ENCODE results near the gene PPP1R26. TPM values are rescaled to one million over a fixed set of nuclear protein-coding genes. Genes with fewer than 3 reads are reported as not detected.

The PPP1R26 gene
- total and polyA plus RNA-seq, 2 experiments from 2014 or later, result 10.7 to 49.8 TPM

DNA sequence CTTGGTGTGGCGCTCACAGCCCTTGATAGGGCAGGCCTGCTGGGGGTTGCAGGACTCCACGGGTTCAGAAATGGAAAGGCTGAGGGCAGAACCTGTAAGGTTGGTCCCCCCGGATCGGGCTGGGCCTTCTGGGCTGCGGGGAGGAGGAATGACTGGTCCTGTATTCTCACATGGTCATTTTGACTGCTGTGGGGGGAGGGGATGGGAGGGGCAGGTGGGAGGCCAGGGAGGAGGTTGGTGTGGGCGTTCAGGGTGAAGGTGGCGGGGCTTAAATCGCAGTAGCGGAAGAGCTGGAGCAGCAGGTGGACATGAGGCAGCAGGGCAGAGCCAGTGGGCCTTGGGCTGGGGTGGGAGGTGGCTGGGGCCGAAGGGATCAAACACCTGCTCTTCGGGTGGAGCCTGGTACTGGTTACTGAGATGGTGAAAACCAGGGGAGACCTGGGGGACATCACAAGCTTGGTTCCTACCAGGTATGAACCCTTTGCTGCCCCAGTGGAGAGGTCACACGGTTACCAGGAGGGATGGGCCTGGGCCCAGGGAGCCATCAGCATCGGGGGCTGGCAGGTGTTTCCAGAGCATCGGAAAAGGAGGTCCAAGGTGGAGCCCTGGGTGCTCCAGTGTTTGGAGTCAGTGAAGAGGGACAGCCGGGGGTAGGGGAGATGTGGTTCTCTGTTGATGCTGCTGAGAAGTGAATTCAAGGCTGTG, 22.7 kb downstream of the PPP1R26 start:
- no peak for ATAC-seq
- Mint-ChIP-seq H3K27ac (no peak overlapping the region), H3K27me3 (ENCODE audit: insufficient read depth, low read depth, poor library complexity) (peaks cover 14% of the 10 kb centered on the region), H3K36me3 (ENCODE audit: low read depth) (peaks cover 39% of the 10 kb centered on the region), H3K4me3 (peak overlapping the region; percentile 82), H3K9me3 (no peaks in the 10 kb centered on the region; the same call in 2 of the 3 replicates), H3K4me1 (peaks cover 16% of the 10 kb centered on the region)
- Histone ChIP-seq H3K27me3 (ENCODE audit: insufficient read depth) (no peaks in the 10 kb centered on the region), H3F3A (replicated peaks; ENCODE audit: low read depth) (0 out of 2 replicates have a peak, but pooled peaks cover 3% of the 10 kb centered on the region), H3K4me3 (peak overlapping the region; percentile 83; the same call in 1 of the 2 replicates), H3K36me3 (ENCODE audit: insufficient read depth) (peaks cover 9% of the 10 kb centered on the region; the same call in 1 of the 2 replicates), H3K79me2 (replicated peaks; ENCODE audit: insufficient read depth) (peaks cover 19% of the 10 kb centered on the region), H3K27ac (ENCODE audit: low read depth) (no peak overlapping the region), H3K9me2 (ENCODE audit: insufficient read depth) (no peaks in the 10 kb centered on the region), H2AFZ (no peak overlapping the region), H3K4me2 (peak overlapping the region; percentile 95; the same call in 1 of the 2 replicates), H4K20me1 (replicated peaks; ENCODE audit: insufficient read depth) (no peaks in the 10 kb centered on the region; the same call in 1 of the 2 replicates), H3K4me1 (ENCODE audit: insufficient read depth) (no peaks in the 10 kb centered on the region; the same call in 1 of the 2 replicates)
- no peak for DNase-seq (ENCODE audit: low spot score)
- TF ChIP-seq, protein P1, sequence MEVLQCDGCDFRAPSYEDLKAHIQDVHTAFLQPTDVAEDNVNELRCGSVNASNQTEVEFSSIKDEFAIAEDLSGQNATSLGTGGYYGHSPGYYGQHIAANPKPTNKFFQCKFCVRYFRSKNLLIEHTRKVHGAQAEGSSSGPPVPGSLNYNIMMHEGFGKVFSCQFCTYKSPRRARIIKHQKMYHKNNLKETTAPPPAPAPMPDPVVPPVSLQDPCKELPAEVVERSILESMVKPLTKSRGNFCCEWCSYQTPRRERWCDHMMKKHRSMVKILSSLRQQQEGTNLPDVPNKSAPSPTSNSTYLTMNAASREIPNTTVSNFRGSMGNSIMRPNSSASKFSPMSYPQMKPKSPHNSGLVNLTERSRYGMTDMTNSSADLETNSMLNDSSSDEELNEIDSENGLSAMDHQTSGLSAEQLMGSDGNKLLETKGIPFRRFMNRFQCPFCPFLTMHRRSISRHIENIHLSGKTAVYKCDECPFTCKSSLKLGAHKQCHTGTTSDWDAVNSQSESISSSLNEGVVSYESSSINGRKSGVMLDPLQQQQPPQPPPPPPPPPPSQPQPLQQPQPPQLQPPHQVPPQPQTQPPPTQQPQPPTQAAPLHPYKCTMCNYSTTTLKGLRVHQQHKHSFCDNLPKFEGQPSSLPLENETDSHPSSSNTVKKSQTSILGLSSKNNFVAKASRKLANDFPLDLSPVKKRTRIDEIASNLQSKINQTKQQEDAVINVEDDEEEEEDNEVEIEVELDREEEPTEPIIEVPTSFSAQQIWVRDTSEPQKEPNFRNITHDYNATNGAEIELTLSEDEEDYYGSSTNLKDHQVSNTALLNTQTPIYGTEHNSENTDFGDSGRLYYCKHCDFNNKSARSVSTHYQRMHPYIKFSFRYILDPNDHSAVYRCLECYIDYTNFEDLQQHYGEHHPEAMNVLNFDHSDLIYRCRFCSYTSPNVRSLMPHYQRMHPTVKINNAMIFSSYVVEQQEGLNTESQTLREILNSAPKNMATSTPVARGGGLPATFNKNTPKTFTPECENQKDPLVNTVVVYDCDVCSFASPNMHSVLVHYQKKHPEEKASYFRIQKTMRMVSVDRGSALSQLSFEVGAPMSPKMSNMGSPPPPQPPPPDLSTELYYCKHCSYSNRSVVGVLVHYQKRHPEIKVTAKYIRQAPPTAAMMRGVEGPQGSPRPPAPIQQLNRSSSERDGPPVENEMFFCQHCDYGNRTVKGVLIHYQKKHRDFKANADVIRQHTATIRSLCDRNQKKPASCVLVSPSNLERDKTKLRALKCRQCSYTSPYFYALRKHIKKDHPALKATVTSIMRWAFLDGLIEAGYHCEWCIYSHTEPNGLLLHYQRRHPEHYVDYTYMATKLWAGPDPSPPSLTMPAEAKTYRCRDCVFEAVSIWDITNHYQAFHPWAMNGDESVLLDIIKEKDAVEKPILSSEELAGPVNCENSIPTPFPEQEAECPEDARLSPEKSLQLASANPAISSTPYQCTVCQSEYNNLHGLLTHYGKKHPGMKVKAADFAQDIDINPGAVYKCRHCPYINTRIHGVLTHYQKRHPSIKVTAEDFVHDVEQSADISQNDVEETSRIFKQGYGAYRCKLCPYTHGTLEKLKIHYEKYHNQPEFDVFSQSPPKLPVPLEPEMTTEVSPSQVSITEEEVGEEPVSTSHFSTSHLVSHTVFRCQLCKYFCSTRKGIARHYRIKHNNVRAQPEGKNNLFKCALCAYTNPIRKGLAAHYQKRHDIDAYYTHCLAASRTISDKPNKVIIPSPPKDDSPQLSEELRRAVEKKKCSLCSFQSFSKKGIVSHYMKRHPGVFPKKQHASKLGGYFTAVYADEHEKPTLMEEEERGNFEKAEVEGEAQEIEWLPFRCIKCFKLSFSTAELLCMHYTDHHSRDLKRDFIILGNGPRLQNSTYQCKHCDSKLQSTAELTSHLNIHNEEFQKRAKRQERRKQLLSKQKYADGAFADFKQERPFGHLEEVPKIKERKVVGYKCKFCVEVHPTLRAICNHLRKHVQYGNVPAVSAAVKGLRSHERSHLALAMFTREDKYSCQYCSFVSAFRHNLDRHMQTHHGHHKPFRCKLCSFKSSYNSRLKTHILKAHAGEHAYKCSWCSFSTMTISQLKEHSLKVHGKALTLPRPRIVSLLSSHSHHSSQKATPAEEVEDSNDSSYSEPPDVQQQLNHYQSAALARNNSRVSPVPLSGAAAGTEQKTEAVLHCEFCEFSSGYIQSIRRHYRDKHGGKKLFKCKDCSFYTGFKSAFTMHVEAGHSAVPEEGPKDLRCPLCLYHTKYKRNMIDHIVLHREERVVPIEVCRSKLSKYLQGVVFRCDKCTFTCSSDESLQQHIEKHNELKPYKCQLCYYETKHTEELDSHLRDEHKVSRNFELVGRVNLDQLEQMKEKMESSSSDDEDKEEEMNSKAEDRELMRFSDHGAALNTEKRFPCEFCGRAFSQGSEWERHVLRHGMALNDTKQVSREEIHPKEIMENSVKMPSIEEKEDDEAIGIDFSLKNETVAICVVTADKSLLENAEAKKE (CRISPR knock-in tag; IDR thresholded peaks at IDR 0.05), result no peak
- TF ChIP-seq, protein P2, sequence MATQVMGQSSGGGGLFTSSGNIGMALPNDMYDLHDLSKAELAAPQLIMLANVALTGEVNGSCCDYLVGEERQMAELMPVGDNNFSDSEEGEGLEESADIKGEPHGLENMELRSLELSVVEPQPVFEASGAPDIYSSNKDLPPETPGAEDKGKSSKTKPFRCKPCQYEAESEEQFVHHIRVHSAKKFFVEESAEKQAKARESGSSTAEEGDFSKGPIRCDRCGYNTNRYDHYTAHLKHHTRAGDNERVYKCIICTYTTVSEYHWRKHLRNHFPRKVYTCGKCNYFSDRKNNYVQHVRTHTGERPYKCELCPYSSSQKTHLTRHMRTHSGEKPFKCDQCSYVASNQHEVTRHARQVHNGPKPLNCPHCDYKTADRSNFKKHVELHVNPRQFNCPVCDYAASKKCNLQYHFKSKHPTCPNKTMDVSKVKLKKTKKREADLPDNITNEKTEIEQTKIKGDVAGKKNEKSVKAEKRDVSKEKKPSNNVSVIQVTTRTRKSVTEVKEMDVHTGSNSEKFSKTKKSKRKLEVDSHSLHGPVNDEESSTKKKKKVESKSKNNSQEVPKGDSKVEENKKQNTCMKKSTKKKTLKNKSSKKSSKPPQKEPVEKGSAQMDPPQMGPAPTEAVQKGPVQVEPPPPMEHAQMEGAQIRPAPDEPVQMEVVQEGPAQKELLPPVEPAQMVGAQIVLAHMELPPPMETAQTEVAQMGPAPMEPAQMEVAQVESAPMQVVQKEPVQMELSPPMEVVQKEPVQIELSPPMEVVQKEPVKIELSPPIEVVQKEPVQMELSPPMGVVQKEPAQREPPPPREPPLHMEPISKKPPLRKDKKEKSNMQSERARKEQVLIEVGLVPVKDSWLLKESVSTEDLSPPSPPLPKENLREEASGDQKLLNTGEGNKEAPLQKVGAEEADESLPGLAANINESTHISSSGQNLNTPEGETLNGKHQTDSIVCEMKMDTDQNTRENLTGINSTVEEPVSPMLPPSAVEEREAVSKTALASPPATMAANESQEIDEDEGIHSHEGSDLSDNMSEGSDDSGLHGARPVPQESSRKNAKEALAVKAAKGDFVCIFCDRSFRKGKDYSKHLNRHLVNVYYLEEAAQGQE (IDR thresholded peaks at IDR 0.05; ENCODE audit: unreplicated experiment), result no peak
- TF ChIP-seq, protein P3, sequence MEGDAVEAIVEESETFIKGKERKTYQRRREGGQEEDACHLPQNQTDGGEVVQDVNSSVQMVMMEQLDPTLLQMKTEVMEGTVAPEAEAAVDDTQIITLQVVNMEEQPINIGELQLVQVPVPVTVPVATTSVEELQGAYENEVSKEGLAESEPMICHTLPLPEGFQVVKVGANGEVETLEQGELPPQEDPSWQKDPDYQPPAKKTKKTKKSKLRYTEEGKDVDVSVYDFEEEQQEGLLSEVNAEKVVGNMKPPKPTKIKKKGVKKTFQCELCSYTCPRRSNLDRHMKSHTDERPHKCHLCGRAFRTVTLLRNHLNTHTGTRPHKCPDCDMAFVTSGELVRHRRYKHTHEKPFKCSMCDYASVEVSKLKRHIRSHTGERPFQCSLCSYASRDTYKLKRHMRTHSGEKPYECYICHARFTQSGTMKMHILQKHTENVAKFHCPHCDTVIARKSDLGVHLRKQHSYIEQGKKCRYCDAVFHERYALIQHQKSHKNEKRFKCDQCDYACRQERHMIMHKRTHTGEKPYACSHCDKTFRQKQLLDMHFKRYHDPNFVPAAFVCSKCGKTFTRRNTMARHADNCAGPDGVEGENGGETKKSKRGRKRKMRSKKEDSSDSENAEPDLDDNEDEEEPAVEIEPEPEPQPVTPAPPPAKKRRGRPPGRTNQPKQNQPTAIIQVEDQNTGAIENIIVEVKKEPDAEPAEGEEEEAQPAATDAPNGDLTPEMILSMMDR (conservative IDR thresholded peaks at IDR 0.05; ENCODE audit: low read depth in 2 of 2), result no peak
- no peak for TF ChIP-seq POLR2AphosphoS5 (IDR thresholded peaks at IDR 0.05; ENCODE audit: low read depth)
- no peak for TF ChIP-seq ZNF331 (CRISPR knock-in tag; IDR thresholded peaks at IDR 0.05; ENCODE audit: low read depth)
- no peak for TF ChIP-seq NANOG (IDR thresholded peaks at IDR 0.05; ENCODE audit: borderline replicate concordance)
- TF ChIP-seq JUNB (IDR thresholded peaks at IDR 0.05; ENCODE audit: unreplicated experiment), result no peak
- TF ChIP-seq, protein P4, sequence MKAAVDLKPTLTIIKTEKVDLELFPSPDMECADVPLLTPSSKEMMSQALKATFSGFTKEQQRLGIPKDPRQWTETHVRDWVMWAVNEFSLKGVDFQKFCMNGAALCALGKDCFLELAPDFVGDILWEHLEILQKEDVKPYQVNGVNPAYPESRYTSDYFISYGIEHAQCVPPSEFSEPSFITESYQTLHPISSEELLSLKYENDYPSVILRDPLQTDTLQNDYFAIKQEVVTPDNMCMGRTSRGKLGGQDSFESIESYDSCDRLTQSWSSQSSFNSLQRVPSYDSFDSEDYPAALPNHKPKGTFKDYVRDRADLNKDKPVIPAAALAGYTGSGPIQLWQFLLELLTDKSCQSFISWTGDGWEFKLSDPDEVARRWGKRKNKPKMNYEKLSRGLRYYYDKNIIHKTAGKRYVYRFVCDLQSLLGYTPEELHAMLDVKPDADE (IDR thresholded peaks at IDR 0.05), result no peak
- no peak for TF ChIP-seq ZNF114 (CRISPR knock-in tag; IDR thresholded peaks at IDR 0.05)

Measured in GM23338 (cell line).